ENCODE measurements around the gene SHD. TPM values are rescaled to one million over a fixed set of nuclear protein-coding genes. Genes with fewer than 3 reads are reported as not detected.

The SHD gene
- total RNA-seq, 2 experiments from 2014 or later = 0.14 to 0.64 TPM

DNA sequence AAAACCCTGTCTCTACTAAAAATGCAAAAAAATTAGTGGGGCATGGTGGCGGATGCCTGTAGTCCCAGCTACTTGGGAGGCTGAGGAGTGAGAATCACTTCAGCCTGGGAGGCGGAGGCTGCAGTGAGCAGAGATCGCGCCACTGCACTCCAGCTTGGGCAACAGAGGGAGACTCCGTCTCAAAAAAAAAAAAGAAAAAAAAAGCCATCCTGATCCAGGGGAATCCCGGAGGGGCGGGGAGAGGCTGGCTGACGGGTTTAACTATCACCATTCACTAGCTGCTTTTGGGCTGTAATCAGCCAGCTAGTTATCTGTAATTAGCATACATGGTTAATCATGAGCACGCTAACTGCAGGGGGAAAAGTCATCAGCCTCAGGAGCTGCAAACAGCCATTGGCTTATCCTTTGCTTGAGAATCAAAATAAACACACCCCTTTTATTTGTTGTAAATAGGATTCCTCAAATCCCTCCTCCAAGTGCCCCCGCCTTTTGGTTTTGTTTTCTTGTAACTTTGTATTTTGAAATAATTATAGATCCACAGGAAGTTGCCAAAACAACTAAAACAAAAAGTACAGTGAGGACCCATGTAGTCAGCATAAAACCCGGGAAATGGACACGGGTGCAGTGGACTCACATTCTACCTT, 34.9 kb downstream of the SHD start:
- ATAC-seq (ENCODE audit: poor library complexity) = no peak
- Mint-ChIP-seq H3K4me1 (ENCODE audit: low read depth) (no peaks in the 10 kb centered on the region), H3K27me3 (no peaks in the 10 kb centered on the region), H3K9me3 (no peaks in the 10 kb centered on the region), H3K36me3 (ENCODE audit: low read depth) (no peaks in the 10 kb centered on the region), H3K4me3 (no peak overlapping the region), H3K27ac (no peak overlapping the region)
- H3K27me3 ChIP-seq (ENCODE audit: control insufficient read depth in 1 of 2, insufficient read depth in 2 of 2, low read length in 2 of 2) = no peaks in the 10 kb centered on the region
- TF ChIP-seq, protein P1, sequence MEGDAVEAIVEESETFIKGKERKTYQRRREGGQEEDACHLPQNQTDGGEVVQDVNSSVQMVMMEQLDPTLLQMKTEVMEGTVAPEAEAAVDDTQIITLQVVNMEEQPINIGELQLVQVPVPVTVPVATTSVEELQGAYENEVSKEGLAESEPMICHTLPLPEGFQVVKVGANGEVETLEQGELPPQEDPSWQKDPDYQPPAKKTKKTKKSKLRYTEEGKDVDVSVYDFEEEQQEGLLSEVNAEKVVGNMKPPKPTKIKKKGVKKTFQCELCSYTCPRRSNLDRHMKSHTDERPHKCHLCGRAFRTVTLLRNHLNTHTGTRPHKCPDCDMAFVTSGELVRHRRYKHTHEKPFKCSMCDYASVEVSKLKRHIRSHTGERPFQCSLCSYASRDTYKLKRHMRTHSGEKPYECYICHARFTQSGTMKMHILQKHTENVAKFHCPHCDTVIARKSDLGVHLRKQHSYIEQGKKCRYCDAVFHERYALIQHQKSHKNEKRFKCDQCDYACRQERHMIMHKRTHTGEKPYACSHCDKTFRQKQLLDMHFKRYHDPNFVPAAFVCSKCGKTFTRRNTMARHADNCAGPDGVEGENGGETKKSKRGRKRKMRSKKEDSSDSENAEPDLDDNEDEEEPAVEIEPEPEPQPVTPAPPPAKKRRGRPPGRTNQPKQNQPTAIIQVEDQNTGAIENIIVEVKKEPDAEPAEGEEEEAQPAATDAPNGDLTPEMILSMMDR (IDR thresholded peaks at IDR 0.05) = no peak
- DNase-seq = no peak
- CTCF ChIA-PET = no interaction called here
- H3K27ac ChIP-seq (ENCODE audit: low read depth in 1 of 2, low read length in 2 of 2) = no peak overlapping the region
- no peaks in the 10 kb centered on the region for H3K36me3 ChIP-seq (ENCODE audit: insufficient read depth, low read length)
- no peaks in the 10 kb centered on the region for H3K4me1 ChIP-seq (ENCODE audit: insufficient read depth, low read length)
- intact Hi-C loops (cut with DNase I, micrococcal nuclease) = no loop called here
- no peaks in the 10 kb centered on the region for H3K9me3 ChIP-seq (ENCODE audit: control insufficient read depth in 1 of 2, insufficient read depth in 1 of 2, low read length in 2 of 2)
- POLR2A ChIA-PET = interaction anchor here (1.0 kb wide), 1 partner anchor 11 kb away, joined by 3 read pairs; no protein-coding TSS in a partner anchor
- no peak overlapping the region for H3K4me3 ChIP-seq (ENCODE audit: low read length)

- H3K36me3 Mint-ChIP-seq (ENCODE audit: low read depth) = no peaks in the 10 kb centered on the region
- peaks cover 2% of the 10 kb centered on the region for H3K9me3 Mint-ChIP-seq
- no peak overlapping the region for H3K27ac Mint-ChIP-seq
- ChIA-PET CTCF (no interaction called here), POLR2A (no interaction called here)
- Histone ChIP-seq H3K27me3 (ENCODE audit: control insufficient read depth in 1 of 2, insufficient read depth in 2 of 2, low read length in 2 of 2) (no peaks in the 10 kb centered on the region), H3K9me3 (ENCODE audit: control insufficient read depth in 1 of 2, insufficient read depth in 1 of 2, low read length in 2 of 2) (no peaks in the 10 kb centered on the region), H3K27ac (ENCODE audit: low read depth in 1 of 2, low read length in 2 of 2) (no peak overlapping the region), H3K4me3 (ENCODE audit: low read length) (no peak overlapping the region), H3K4me1 (ENCODE audit: insufficient read depth, low read length) (no peaks in the 10 kb centered on the region), H3K36me3 (ENCODE audit: insufficient read depth, low read length) (no peaks in the 10 kb centered on the region)
- TF ChIP-seq, protein P1 (IDR thresholded peaks at IDR 0.05) = no peak
- DNase-seq (no peak), ATAC-seq (ENCODE audit: poor library complexity) (no peak)
- H3K4me1 Mint-ChIP-seq (ENCODE audit: low read depth) = no peaks in the 10 kb centered on the region
- intact Hi-C loops (cut with DNase I, micrococcal nuclease) = no loop called here
- H3K27me3 Mint-ChIP-seq = no peaks in the 10 kb centered on the region
- H3K4me3 Mint-ChIP-seq = no peak overlapping the region
These were observed 37.9 kb downstream of the SHD start for GRCh38 chr19:4316956-4317355.

GRCh38 chr19:4318460-4318859, 39.4 kb downstream of the SHD start:
- Mint-ChIP-seq H3K27me3 (no peaks in the 10 kb centered on the region), H3K27ac (no peak overlapping the region), H3K9me3 (peaks cover 2% of the 10 kb centered on the region), H3K36me3 (ENCODE audit: low read depth) (no peaks in the 10 kb centered on the region), H3K4me3 (no peak overlapping the region), H3K4me1 (ENCODE audit: low read depth) (no peaks in the 10 kb centered on the region)
- CTCF ChIA-PET = no interaction called here
- H3K36me3 ChIP-seq (ENCODE audit: insufficient read depth, low read length) = no peaks in the 10 kb centered on the region
- DNase-seq = no peak
- intact Hi-C loops (cut with DNase I, micrococcal nuclease) = no loop called here
- POLR2A ChIA-PET = no interaction called here
- no peaks in the 10 kb centered on the region for H3K27me3 ChIP-seq (ENCODE audit: control insufficient read depth in 1 of 2, insufficient read depth in 2 of 2, low read length in 2 of 2)
- H3K4me3 ChIP-seq (ENCODE audit: low read length) = no peak overlapping the region
- no peaks in the 10 kb centered on the region for H3K9me3 ChIP-seq (ENCODE audit: control insufficient read depth in 1 of 2, insufficient read depth in 1 of 2, low read length in 2 of 2)
- H3K27ac ChIP-seq (ENCODE audit: low read depth in 1 of 2, low read length in 2 of 2) = no peak overlapping the region
- no peak for ATAC-seq (ENCODE audit: poor library complexity)
- TF ChIP-seq, protein P1 (IDR thresholded peaks at IDR 0.05) = no peak
- H3K4me1 ChIP-seq (ENCODE audit: insufficient read depth, low read length) = no peaks in the 10 kb centered on the region

All from CD4-positive, alpha-beta T cell (primary cell).